HCT116 (cell line): Measurements from ENCODE around the gene MPP1. TPM values are rescaled to one million over a fixed set of nuclear protein-coding genes. Genes with fewer than 3 reads are reported as not detected.

ENCODE experiments used
- ATAC-seq: fragments of 200-7000 bp; cut with Tn5 transposase; 2 replicates; pipeline ENCODE4 v1.9.1; 2020; ENCODE audit warnings: mild to moderate bottlenecking, moderate library complexity
- BruUV-seq: library from RNA; stranded (reverse); fragments of 400-500 nt; replicated peaks from 2 replicates; lab custom pipeline; 2021; lab: Mats Ljungman, UMichigan
- CTCF ChIA-PET: fragments of 300-600 bp; sonication (Branson Sonifier 250); formaldehyde crosslinking; loops from one replicate; lab custom pipeline; 2021; ENCODE audit warnings: antibody characterized with exemption; lab: Charles Lee
- POLR2A ChIA-PET: fragments of 300-600, 350-600 bp; sonication (Branson Sonifier 250); formaldehyde crosslinking; loops from one replicate; lab custom pipeline; 2021; ENCODE audit warnings: antibody characterized with exemption; lab: Charles Lee
- RAD21 ChIA-PET, 2 experiments: fragments of 300-600 bp; sonication (Branson Sonifier 250); formaldehyde crosslinking; loops; one replicate each; lab custom pipeline; 2023; ENCODE audit warnings: low total read pairs in 2 of 2; ENCODE audit not compliant: uncharacterized antibody in 2 of 2, unreplicated experiment in 2 of 2, low non-redundant PET in 1 of 2; lab: Charles Lee
- DNase-seq: peaks from one replicate; pipeline ENCODE4 v3.0.0-alpha.2; 2010; ENCODE audit warnings: low read depth, low spot score
- H2AFZ ChIP-seq: fragments of 200-600 bp; shearing (Covaris generic), sonication (generic); 2 replicates; pipeline ENCODE4 v1.6.1; 2017; ENCODE audit warnings: low read depth, mixed run types, mixed read lengths, antibody characterized with exemption, low read length; ENCODE audit not compliant: poor library complexity, severe bottlenecking
- H3K27ac ChIP-seq: 2 replicates; pipeline ENCODE4 v1.5.1; 2012; ENCODE audit warnings: low read depth, low read length
- H3K27me3 ChIP-seq: fragments of 200-600 bp; sonication (generic); 2 replicates; pipeline ENCODE4 v1.6.1; 2016; ENCODE audit warnings: mixed run types, low read length, mixed read lengths; ENCODE audit not compliant: insufficient read depth
- H3K36me3 ChIP-seq, 2 experiments: fragments of 200-500 bp in 1 of 2; fragments of 200-600 bp in 1 of 2; sonication (Bioruptor generic) in 1 of 2; sonication (generic) in 1 of 2; 2 replicates each; pipeline versions ENCODE4 v1.5.1 to v1.6.1; 2014 to 2016; ENCODE audit warnings: low read length in 2 of 2, inconsistent platforms in 1 of 2, mixed read lengths in 1 of 2, mixed run types in 1 of 2; ENCODE audit not compliant: insufficient read depth in 2 of 2, control insufficient read depth in 1 of 2
- H3K4me1 ChIP-seq, 2 experiments: fragments of 200-600 bp in 1 of 2; sonication (generic) in 1 of 2; 2 replicates each; pipeline versions ENCODE4 v1.5.1 to v1.6.1; 2012 to 2017; ENCODE audit warnings: low read length in 2 of 2, inconsistent platforms in 1 of 2, mild to moderate bottlenecking in 1 of 2, mixed read lengths in 1 of 2, mixed run types in 1 of 2, moderate library complexity in 1 of 2; ENCODE audit not compliant: insufficient read depth in 2 of 2, control insufficient read depth in 1 of 2
- H3K4me2 ChIP-seq: fragments of 200-600 bp; sonication (generic); 2 replicates; pipeline ENCODE4 v1.6.1; 2017; ENCODE audit warnings: mixed run types, low read length, mixed read lengths
- H3K4me3 ChIP-seq, 2 experiments: fragments of 200-600 bp in 1 of 2; sonication (generic) in 1 of 2; replicated peaks in 1 of 2; 2 replicates each; pipeline ENCODE4 v1.5.1; 2011 to 2016; ENCODE audit warnings: low read length in 2 of 2, control low read depth in 1 of 2, low read depth in 1 of 2, mild to moderate bottlenecking in 1 of 2, mixed read lengths in 1 of 2, mixed run types in 1 of 2
- H3K79me2 ChIP-seq: fragments of 200-600 bp; sonication (generic); 2 replicates; pipeline ENCODE4 v1.6.1; 2017; ENCODE audit warnings: mild to moderate bottlenecking, mixed run types, low read length, moderate library complexity, mixed read lengths; ENCODE audit not compliant: insufficient read depth
- H3K9ac ChIP-seq: fragments of 200-600 bp; sonication (generic); 2 replicates; pipeline ENCODE4 v1.6.1; 2016; ENCODE audit warnings: low read length, mixed read lengths
- H3K9me2 ChIP-seq: fragments of 200-600 bp; sonication (generic), shearing (Covaris generic); 2 replicates; pipeline ENCODE4 v1.6.1; 2017; ENCODE audit warnings: mixed run types, mild to moderate bottlenecking, moderate library complexity; ENCODE audit not compliant: insufficient read depth
- H3K9me3 ChIP-seq, 2 experiments: fragments of 200-500 bp in 1 of 2; fragments of 200-600 bp in 1 of 2; sonication (Bioruptor generic) in 1 of 2; sonication (generic) in 1 of 2; 2 replicates each; pipeline ENCODE4 v1.6.1; 2014 to 2017; ENCODE audit warnings: low read length in 2 of 2, mixed read lengths in 2 of 2, inconsistent platforms in 1 of 2, low read depth in 1 of 2, mild to moderate bottlenecking in 1 of 2, mixed run types in 1 of 2, moderate library complexity in 1 of 2; ENCODE audit not compliant: control insufficient read depth in 1 of 2, insufficient read depth in 1 of 2
- H4K20me1 ChIP-seq: fragments of 200-600 bp; sonication (generic), shearing (Covaris generic); 2 replicates; pipeline ENCODE4 v1.6.1; 2017; ENCODE audit warnings: mixed run types, mild to moderate bottlenecking, moderate library complexity; ENCODE audit not compliant: insufficient read depth
- CBX3 ChIP-seq: IDR thresholded peaks from 2 replicates; pipeline ENCODE4 v1.6.1; 2012; ENCODE audit warnings: low read depth
- CEBPB ChIP-seq: IDR thresholded peaks from 2 replicates; pipeline ENCODE4 v1.6.1; 2012; ENCODE audit warnings: low read depth
- ELF1 ChIP-seq: IDR thresholded peaks from 2 replicates; pipeline ENCODE4 v1.6.1; 2012; ENCODE audit warnings: low read depth, borderline replicate concordance
- EZH2phosphoT487 ChIP-seq: fragments of 200-600 bp; IDR thresholded peaks from 2 replicates; pipeline ENCODE4 v1.6.1; 2018; ENCODE audit warnings: antibody characterized with exemption, borderline replicate concordance
- JUND ChIP-seq: IDR thresholded peaks from 2 replicates; pipeline ENCODE4 v1.6.1; 2012
- POLR2A ChIP-seq: IDR thresholded peaks from 2 replicates; pipeline ENCODE4 v1.7.0; 2011; ENCODE audit warnings: borderline replicate concordance; ENCODE audit not compliant: insufficient read depth, insufficient read length; ENCODE audit errors: extremely low read depth
- YY1 ChIP-seq: IDR thresholded peaks from 2 replicates; pipeline ENCODE4 v1.6.1; 2011; ENCODE audit warnings: low read length, low read depth, moderate library complexity, mild to moderate bottlenecking; ENCODE audit not compliant: insufficient replicate concordance; ENCODE audit errors: extremely low read depth
- ZFX ChIP-seq: fragments of 450-650 bp; IDR thresholded peaks from 2 replicates; pipeline ENCODE4 v1.6.1; 2017
- ZNF274 ChIP-seq: fragments of 200-500 bp; sonication (Bioruptor generic); IDR thresholded peaks from 2 replicates; pipeline ENCODE4 v1.6.1; 2014; ENCODE audit warnings: mild to moderate bottlenecking, low read depth, low read length, inconsistent platforms
- intact Hi-C: fragments of 100-400 bp; cut with micrococcal nuclease; formaldehyde crosslinking; loops from 2 replicates; pipeline ENCODE4 v1.10.0; 2022
- total RNA-seq: library from RNA; stranded (reverse); gene quantifications from one replicate; pipeline ENCODE4 v1.2.1, GENCODE V29; 2021; ENCODE audit not compliant: unreplicated experiment
- TF ChIP-seq, protein P1 (sequence below): IDR thresholded peaks from 2 replicates; pipeline ENCODE4 v1.6.1; 2012

The MPP1 gene
- total RNA-seq, 1 experiment from 2014 or later = 13.1 TPM

- TF ChIP-seq, protein P1, sequence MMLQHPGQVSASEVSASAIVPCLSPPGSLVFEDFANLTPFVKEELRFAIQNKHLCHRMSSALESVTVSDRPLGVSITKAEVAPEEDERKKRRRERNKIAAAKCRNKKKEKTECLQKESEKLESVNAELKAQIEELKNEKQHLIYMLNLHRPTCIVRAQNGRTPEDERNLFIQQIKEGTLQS = no peak
- TF ChIP-seq CBX3 (no peak), YY1 (peak; percentile 38), JUND (no peak), ZFX (peak; percentile 72)
Measured at GRCh38 chrX:154762537-154763296, 42.6 kb downstream of the MPP1 start, which contains the start of gene DKC1 (continued).

GRCh38 chrX:154761977-154762536 is 43.2 kb downstream of the MPP1 start:
- TF ChIP-seq EZH2phosphoT487 = no peak
- no peak for TF ChIP-seq ELF1
- no peak for TF ChIP-seq ZFX
- TF ChIP-seq, protein P1 = no peak
- TF ChIP-seq POLR2A = peak; percentile 44
- no peak for TF ChIP-seq ZNF274
- no peak for TF ChIP-seq CEBPB
- H3K4me2 ChIP-seq = peak overlapping the region; percentile 81
- H3K4me1 ChIP-seq = peaks cover 0 to 5% of the 10 kb centered on the region in 2 experiments; a peak in 1 of 4 replicates
- H3K79me2 ChIP-seq = peaks cover 43% of the 10 kb centered on the region
- intact Hi-C loops = no loop called here
- H3K9me2 ChIP-seq = no peaks in the 10 kb centered on the region
- no peaks in the 10 kb centered on the region for H3K9me3 ChIP-seq
- peak overlapping the region; percentile 95 for H3K9ac ChIP-seq
- no peaks in the 10 kb centered on the region for H3K27me3 ChIP-seq
- H4K20me1 ChIP-seq = no peaks in the 10 kb centered on the region; the same call in 1 of the 2 replicates
- H3K4me3 ChIP-seq = peak overlapping the region; percentile 50 to 89
- DNase-seq (no peak), ATAC-seq (no peak)
- H3K36me3 ChIP-seq = peaks cover 19 to 25% of the 10 kb centered on the region in 2 experiments
- ChIA-PET POLR2A (interaction anchor here (0.6 to 1.2 kb wide), 2 partner anchors 24 to 391 kb away, joined by 3 to 5 read pairs; no protein-coding TSS in a partner anchor), RAD21 (no interaction called here), CTCF (interaction anchor here (3.0 kb wide), 1 partner anchor 13 kb away, joined by 17 read pairs; no protein-coding TSS in a partner anchor)
- TSS peak; percentile 99 for BruUV-seq
- H2AFZ ChIP-seq = no peak overlapping the region
- H3K27ac ChIP-seq = peak overlapping the region; percentile 78
